ENCODE results near the gene TNFAIP2.

The TNFAIP2 gene

DNA sequence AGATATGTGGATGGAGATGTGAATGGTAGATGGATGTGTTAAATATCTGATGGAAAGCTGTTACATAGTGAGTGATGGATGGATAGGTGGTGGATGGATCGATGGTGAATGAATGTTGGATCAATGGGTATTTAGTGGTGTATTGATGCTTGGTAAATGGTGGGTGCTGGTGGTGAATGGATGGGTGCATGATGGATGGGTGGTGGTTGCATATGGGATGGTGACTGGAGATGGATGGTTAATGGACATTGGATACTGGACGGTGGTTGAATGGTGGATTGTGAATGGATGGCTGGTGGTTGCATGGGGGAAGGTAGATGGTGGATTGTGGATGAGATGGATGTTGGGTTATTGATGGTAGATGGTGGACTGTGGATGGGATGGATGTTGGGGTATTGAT is 41.3 kb upstream of the TNFAIP2 start:
- no peak overlapping the region for H3K4me3 ChIP-seq (ENCODE audit: control insufficient read depth, low read depth, low read length)
- TF ChIP-seq, protein P1, sequence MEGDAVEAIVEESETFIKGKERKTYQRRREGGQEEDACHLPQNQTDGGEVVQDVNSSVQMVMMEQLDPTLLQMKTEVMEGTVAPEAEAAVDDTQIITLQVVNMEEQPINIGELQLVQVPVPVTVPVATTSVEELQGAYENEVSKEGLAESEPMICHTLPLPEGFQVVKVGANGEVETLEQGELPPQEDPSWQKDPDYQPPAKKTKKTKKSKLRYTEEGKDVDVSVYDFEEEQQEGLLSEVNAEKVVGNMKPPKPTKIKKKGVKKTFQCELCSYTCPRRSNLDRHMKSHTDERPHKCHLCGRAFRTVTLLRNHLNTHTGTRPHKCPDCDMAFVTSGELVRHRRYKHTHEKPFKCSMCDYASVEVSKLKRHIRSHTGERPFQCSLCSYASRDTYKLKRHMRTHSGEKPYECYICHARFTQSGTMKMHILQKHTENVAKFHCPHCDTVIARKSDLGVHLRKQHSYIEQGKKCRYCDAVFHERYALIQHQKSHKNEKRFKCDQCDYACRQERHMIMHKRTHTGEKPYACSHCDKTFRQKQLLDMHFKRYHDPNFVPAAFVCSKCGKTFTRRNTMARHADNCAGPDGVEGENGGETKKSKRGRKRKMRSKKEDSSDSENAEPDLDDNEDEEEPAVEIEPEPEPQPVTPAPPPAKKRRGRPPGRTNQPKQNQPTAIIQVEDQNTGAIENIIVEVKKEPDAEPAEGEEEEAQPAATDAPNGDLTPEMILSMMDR (IDR thresholded peaks at IDR 0.05; ENCODE audit: control insufficient read depth, insufficient read depth, low read depth, low read length, missing control alignments) = no peak
- no peak for DNase-seq (ENCODE audit: low read depth)

DNA sequence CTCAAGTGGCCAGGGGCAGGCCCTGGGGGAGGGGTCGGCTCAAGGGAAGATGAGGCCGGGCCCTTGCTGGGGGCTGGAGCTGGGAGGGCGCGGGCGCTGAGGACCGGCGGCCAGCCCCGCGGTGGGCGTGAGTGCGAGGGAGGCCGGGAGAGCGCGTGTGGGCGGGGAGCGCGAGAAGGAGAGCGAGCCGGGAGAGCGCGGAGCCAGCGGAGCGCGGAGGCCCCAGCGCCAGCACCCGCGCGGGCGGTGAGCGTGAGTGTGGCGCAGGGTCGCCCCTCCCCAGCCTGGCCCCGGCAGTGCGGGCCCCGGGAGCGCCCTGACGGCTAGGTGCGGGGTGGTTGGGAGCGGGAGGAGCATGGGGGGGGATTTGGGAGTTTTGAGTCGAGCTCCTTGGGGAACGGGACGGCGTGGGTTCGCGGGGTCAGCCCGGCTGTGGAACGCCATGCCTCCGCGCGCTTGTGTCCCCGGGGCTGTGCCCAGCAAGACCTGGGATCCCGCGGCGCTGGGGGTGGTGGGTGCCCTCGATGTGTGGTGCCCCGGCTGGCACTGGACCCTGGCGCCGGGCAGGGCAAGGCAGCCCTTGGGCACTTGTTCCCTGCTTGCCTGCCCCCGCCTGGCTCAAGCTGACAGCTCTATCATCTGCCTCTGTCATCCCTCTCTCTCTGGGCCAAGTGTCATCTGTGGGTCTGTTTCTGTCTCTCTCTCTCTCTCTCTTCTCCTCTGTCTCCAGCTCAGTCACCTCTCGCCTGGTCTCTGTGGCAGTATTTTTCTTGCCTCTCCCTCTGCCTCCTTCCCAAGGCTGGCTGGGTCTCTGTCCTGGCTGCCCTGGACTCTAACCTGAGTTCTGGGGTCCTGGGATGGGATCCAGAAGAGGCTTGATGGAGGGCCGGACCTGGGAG is 39.0 kb upstream of the TNFAIP2 start, which contains the start of gene LBHD2:
Gene LBHD2, plus strand, starts transcription at position 190 of the 899 bp plus-strand sequence. CDS start 1,803 bp downstream, outside the sequence.
- TF ChIP-seq, protein P1 (IDR thresholded peaks at IDR 0.05; ENCODE audit: control insufficient read depth, insufficient read depth, low read depth, low read length, missing control alignments) = no peak
- no peak for DNase-seq (ENCODE audit: low read depth)
- H3K4me3 ChIP-seq (ENCODE audit: control insufficient read depth, low read depth, low read length) = no peak within 1 kb of the TSS

DNA sequence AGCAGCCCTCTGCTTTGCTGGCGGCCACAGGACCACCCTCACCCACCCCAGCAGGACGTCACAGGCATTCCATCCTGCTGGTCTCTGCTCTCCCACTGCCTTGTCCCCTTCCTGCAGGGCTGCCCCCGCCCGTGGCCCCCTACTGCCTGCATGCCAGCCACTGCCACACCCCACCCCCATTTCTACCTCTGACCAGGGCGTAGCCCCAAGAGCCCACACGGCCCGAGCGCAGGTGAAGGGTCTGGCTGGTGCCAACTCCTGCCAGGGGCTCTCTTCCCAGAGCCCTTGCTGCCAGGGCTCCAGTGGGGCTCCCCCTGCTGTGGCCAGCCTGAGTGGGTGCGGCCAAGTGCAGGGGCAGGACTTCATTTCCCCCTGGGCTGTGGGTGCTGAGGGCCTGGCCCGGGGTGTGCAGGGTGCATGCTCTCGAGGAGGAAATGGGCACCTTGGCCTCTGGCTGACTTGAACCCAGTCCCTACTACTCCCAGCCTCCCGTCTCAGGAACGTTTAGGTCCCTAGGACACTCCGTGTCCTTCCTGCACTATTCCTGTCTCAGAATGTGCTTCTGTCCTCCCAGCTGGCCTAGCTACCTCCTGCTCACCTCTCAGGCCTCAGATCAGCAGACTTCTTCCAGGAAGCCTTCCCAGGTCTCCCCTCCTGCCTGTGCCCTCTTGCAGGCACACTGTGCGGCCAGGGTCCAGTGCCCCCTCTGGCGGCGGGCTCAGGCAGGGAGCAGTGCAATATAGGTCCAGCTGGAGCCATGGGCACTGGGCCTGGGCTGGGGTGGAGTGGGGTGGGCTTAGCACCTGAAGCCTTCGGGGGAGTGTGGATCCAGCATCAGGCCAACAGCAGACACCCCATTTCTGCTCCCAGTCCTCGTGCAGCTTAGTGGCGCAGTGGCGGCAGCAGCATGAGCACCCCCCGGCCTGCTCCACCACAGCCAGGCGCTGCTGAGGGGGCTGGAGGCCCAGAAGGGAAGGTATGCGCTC is 37.9 kb upstream of the TNFAIP2 start:
- no peak for DNase-seq (ENCODE audit: low read depth)
- TF ChIP-seq, protein P1 (IDR thresholded peaks at IDR 0.05; ENCODE audit: control insufficient read depth, insufficient read depth, low read depth, low read length, missing control alignments) = peak; percentile 22
- no peak overlapping the region for H3K4me3 ChIP-seq (ENCODE audit: control insufficient read depth, low read depth, low read length)

DNA sequence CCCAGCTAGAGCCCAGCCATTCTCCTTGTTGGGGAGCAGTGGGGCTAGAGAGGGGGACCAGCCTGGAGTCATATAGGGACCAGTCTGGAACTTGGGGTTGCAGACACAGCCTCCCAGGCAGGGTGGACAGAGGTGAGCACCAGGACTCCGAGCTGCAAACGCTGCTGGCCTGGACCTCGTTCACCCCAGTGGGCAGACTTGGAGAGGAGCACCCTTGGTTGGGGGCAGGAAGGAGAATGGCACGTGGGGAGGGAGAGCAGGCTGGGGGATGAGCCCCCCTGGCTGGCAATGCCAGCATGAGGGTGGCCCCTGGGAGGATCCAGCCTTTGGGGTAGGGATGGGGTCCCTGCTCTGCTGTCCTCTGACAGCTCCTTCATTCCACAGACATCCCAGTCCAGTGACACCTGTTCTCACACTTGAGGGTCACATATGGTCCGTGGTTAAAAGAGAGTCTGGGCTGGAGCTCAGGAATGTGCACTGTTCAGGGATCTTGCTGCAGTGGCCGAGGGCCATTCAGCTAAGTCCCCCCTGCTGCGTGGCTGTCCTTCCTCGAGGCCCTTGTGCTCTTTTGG is 36.4 kb upstream of the TNFAIP2 start:
- H3K4me3 ChIP-seq (ENCODE audit: control insufficient read depth, low read depth, low read length) = no peak overlapping the region
- TF ChIP-seq, protein P1 (IDR thresholded peaks at IDR 0.05; ENCODE audit: control insufficient read depth, insufficient read depth, low read depth, low read length, missing control alignments) = no peak
- no peak for DNase-seq (ENCODE audit: low read depth)

DNA sequence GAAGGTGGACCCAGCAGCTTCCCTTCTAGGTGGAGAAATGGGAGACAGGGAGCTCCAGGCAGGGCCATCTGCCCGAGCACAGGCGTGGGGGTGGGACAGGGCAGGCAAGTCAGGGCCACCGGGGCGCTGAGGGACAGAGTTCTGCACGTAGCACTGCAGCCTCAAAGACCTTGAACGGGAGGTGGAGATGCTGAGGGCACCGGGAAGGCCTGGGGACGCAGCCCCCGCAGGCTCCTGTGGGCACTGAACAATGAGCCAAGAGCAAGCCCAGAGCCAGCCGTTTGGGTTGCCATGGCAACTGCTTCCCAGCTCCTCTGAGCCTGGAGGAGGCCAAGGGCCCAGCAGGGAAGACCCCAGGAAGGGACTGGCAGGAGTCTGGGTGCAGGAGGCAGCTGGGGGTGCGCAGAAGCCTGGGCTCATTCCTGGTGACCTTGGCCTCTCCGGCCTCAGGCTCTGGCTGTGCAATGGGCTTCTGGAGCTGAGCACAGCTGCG is 35.9 kb upstream of the TNFAIP2 start:
- no peak overlapping the region for H3K4me3 ChIP-seq (ENCODE audit: control insufficient read depth, low read depth, low read length)
- DNase-seq (ENCODE audit: low read depth) = no peak
- TF ChIP-seq, protein P1 (IDR thresholded peaks at IDR 0.05; ENCODE audit: control insufficient read depth, insufficient read depth, low read depth, low read length, missing control alignments) = no peak

DNA sequence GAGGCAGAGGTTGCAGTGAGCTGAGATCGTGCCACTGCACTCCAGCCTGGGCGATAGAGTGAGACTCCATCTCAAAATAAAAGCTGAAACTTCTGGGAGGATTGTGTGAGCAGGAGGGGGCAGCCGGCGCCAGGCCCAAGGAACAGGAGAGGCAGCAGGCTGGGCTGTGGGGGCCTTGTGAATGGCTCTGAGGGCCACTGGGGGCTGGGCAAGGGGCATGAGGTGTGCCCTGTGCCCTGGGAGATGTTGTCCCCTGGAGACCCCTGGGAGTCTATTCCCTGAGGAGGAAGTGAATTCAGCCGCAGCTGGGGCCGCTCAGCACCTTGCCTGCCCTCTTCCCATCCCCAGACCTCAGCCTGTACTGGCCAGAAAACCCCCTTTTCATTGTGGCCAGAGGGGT is 34.3 kb upstream of the TNFAIP2 start:
- no peak overlapping the region for H3K4me3 ChIP-seq (ENCODE audit: control insufficient read depth, low read depth, low read length)
- TF ChIP-seq, protein P1 (IDR thresholded peaks at IDR 0.05; ENCODE audit: control insufficient read depth, insufficient read depth, low read depth, low read length, missing control alignments) = no peak
- no peak for DNase-seq (ENCODE audit: low read depth)
